ENCODE measurements around the gene FOS.

DNA sequence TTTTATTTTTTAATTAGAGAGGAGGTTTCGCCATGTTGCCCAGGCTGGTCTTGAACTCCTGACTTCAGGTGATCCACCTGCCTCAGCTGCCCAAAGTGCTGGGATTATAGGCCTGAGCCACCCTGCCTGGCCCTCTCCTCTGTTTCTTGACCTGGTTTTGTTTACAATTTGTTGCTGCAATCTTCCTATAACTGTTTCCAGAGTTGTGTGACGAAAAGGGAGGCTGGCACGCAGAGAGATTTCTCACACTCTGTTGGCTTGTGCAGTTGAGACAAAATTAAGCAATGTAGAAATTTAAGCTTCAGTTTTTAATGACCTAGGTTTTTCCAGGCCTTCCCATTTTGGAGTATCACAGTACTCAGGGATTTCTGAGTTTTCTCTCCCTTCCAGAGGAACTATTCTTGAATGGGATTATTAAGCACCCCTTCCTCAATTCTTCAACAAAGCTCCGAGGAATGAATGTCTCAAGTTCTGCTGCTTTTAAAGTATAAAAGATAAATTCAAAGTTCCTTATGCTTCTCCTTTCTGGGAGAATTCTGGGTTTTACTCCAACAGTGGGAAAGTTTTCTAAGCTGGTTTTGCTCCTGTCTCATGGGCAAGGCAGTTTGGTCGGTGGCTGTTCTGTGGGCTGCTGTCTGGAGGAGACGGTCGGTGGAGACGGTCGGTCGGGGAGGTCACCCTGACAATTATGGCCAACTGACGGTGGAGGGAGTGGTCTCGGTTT, 20.4 kb upstream of the FOS start:
- TF ChIP-seq, protein P1, sequence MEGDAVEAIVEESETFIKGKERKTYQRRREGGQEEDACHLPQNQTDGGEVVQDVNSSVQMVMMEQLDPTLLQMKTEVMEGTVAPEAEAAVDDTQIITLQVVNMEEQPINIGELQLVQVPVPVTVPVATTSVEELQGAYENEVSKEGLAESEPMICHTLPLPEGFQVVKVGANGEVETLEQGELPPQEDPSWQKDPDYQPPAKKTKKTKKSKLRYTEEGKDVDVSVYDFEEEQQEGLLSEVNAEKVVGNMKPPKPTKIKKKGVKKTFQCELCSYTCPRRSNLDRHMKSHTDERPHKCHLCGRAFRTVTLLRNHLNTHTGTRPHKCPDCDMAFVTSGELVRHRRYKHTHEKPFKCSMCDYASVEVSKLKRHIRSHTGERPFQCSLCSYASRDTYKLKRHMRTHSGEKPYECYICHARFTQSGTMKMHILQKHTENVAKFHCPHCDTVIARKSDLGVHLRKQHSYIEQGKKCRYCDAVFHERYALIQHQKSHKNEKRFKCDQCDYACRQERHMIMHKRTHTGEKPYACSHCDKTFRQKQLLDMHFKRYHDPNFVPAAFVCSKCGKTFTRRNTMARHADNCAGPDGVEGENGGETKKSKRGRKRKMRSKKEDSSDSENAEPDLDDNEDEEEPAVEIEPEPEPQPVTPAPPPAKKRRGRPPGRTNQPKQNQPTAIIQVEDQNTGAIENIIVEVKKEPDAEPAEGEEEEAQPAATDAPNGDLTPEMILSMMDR (IDR thresholded peaks at IDR 0.05): no peak
- no peak for TF ChIP-seq EZH2phosphoT487 (IDR thresholded peaks at IDR 0.05)

Data from neural progenitor cell (in vitro differentiated cells).